ENCODE results near the gene UBA1.

UBA1 gene

GRCh38 chrX:47158131-47158530 lies 35.5 kb upstream of the UBA1 start:
- no peaks in the 10 kb centered on the region for H3K9me3 ChIP-seq (replicated peaks; ENCODE audit: low read length)
- H3K4me1 ChIP-seq (ENCODE audit: control insufficient read depth, insufficient read depth, low read length) = no peaks in the 10 kb centered on the region
- H3K4me3 ChIP-seq (ENCODE audit: low read length) = no peak overlapping the region
- no peaks in the 10 kb centered on the region for H3K27me3 ChIP-seq (ENCODE audit: control insufficient read depth, insufficient read depth, low read length)
- peaks cover 6% of the 10 kb centered on the region for H3K36me3 ChIP-seq (ENCODE audit: insufficient read depth, low read length)
- H3K9ac ChIP-seq (ENCODE audit: low read depth, low read length) = no peak overlapping the region
- H3K4me2 ChIP-seq (ENCODE audit: low read length) = no peak overlapping the region

- Histone ChIP-seq H3K36me3 (ENCODE audit: insufficient read depth, low read length) (peaks cover 6% of the 10 kb centered on the region), H3K9ac (ENCODE audit: low read depth, low read length) (no peak overlapping the region), H3K4me2 (ENCODE audit: low read length) (no peak overlapping the region), H3K4me1 (ENCODE audit: control insufficient read depth, insufficient read depth, low read length) (no peaks in the 10 kb centered on the region), H3K4me3 (ENCODE audit: low read length) (no peak overlapping the region), H3K9me3 (replicated peaks; ENCODE audit: low read length) (no peaks in the 10 kb centered on the region), H3K27me3 (ENCODE audit: control insufficient read depth, insufficient read depth, low read length) (no peaks in the 10 kb centered on the region)
Observed at GRCh38 chrX:47158781-47159180, 34.8 kb upstream of the UBA1 start.

GRCh38 chrX:47160781-47161180 lies 32.8 kb upstream of the UBA1 start:
- Histone ChIP-seq H3K4me1 (ENCODE audit: control insufficient read depth, insufficient read depth, low read length) (no peaks in the 10 kb centered on the region), H3K36me3 (ENCODE audit: insufficient read depth, low read length) (peaks cover 6% of the 10 kb centered on the region), H3K9me3 (replicated peaks; ENCODE audit: low read length) (no peaks in the 10 kb centered on the region), H3K9ac (ENCODE audit: low read depth, low read length) (no peak overlapping the region), H3K27me3 (ENCODE audit: control insufficient read depth, insufficient read depth, low read length) (peaks cover 4% of the 10 kb centered on the region), H3K4me2 (ENCODE audit: low read length) (no peak overlapping the region), H3K4me3 (ENCODE audit: low read length) (no peak overlapping the region)

GRCh38 chrX:47162927-47163583 lies 30.6 kb upstream of the UBA1 start:
- Histone ChIP-seq H3K4me2 (ENCODE audit: low read length) (no peak overlapping the region), H3K4me3 (ENCODE audit: low read length) (no peak overlapping the region), H3K9ac (ENCODE audit: low read depth, low read length) (no peak overlapping the region), H3K36me3 (ENCODE audit: insufficient read depth, low read length) (no peaks in the 10 kb centered on the region), H3K27me3 (ENCODE audit: control insufficient read depth, insufficient read depth, low read length) (peaks cover 4% of the 10 kb centered on the region), H3K9me3 (replicated peaks; ENCODE audit: low read length) (no peaks in the 10 kb centered on the region), H3K4me1 (ENCODE audit: control insufficient read depth, insufficient read depth, low read length) (no peaks in the 10 kb centered on the region)

GRCh38 chrX:47164420-47164819 lies 29.2 kb upstream of the UBA1 start:
- peaks cover 5% of the 10 kb centered on the region for H3K36me3 ChIP-seq (ENCODE audit: insufficient read depth, low read length)
- no peak overlapping the region for H3K9ac ChIP-seq (ENCODE audit: low read depth, low read length)
- no peak overlapping the region for H3K4me3 ChIP-seq (ENCODE audit: low read length)
- peaks cover 4% of the 10 kb centered on the region for H3K27me3 ChIP-seq (ENCODE audit: control insufficient read depth, insufficient read depth, low read length)
- no peaks in the 10 kb centered on the region for H3K9me3 ChIP-seq (replicated peaks; ENCODE audit: low read length)
- H3K4me2 ChIP-seq (ENCODE audit: low read length) = no peak overlapping the region
- H3K4me1 ChIP-seq (ENCODE audit: control insufficient read depth, insufficient read depth, low read length) = no peaks in the 10 kb centered on the region

GRCh38 chrX:47166126-47166525 lies 27.5 kb upstream of the UBA1 start:
- H3K4me2 ChIP-seq (ENCODE audit: low read length) = no peak overlapping the region
- no peak overlapping the region for H3K4me3 ChIP-seq (ENCODE audit: low read length)
- peaks cover 8% of the 10 kb centered on the region for H3K36me3 ChIP-seq (ENCODE audit: insufficient read depth, low read length)
- H3K27me3 ChIP-seq (ENCODE audit: control insufficient read depth, insufficient read depth, low read length) = peaks cover 4% of the 10 kb centered on the region
- no peaks in the 10 kb centered on the region for H3K4me1 ChIP-seq (ENCODE audit: control insufficient read depth, insufficient read depth, low read length)
- H3K9ac ChIP-seq (ENCODE audit: low read depth, low read length) = no peak overlapping the region
- H3K9me3 ChIP-seq (replicated peaks; ENCODE audit: low read length) = no peaks in the 10 kb centered on the region

- H3K4me2 ChIP-seq (ENCODE audit: low read length) = no peak overlapping the region
- no peak overlapping the region for H3K4me3 ChIP-seq (ENCODE audit: low read length)
- no peaks in the 10 kb centered on the region for H3K9me3 ChIP-seq (replicated peaks; ENCODE audit: low read length)
- H3K27me3 ChIP-seq (ENCODE audit: control insufficient read depth, insufficient read depth, low read length) = peaks cover 10% of the 10 kb centered on the region
- H3K36me3 ChIP-seq (ENCODE audit: insufficient read depth, low read length) = peaks cover 21% of the 10 kb centered on the region
- no peak overlapping the region for H3K9ac ChIP-seq (ENCODE audit: low read depth, low read length)
- H3K4me1 ChIP-seq (ENCODE audit: control insufficient read depth, insufficient read depth, low read length) = no peaks in the 10 kb centered on the region
Observed at GRCh38 chrX:47168495-47169073, 25.0 kb upstream of the UBA1 start.

- Histone ChIP-seq H3K36me3 (ENCODE audit: insufficient read depth, low read length) (peaks cover 21% of the 10 kb centered on the region), H3K9ac (ENCODE audit: low read depth, low read length) (no peak overlapping the region), H3K27me3 (ENCODE audit: control insufficient read depth, insufficient read depth, low read length) (peaks cover 10% of the 10 kb centered on the region)
Observed at GRCh38 chrX:47169273-47169672, 24.4 kb upstream of the UBA1 start.

GRCh38 chrX:47169726-47170515 lies 23.7 kb upstream of the UBA1 start:
- no peaks in the 10 kb centered on the region for H3K4me1 ChIP-seq (ENCODE audit: control insufficient read depth, insufficient read depth, low read length)
- H3K4me3 ChIP-seq (ENCODE audit: low read length) = no peak overlapping the region
- peaks cover 6% of the 10 kb centered on the region for H3K27me3 ChIP-seq (ENCODE audit: control insufficient read depth, insufficient read depth, low read length)
- H3K9ac ChIP-seq (ENCODE audit: low read depth, low read length) = no peak overlapping the region
- H3K36me3 ChIP-seq (ENCODE audit: insufficient read depth, low read length) = peaks cover 21% of the 10 kb centered on the region
- no peaks in the 10 kb centered on the region for H3K9me3 ChIP-seq (replicated peaks; ENCODE audit: low read length)
- H3K4me2 ChIP-seq (ENCODE audit: low read length) = no peak overlapping the region

More at GRCh38 chrX:47169273-47169672, 24.4 kb upstream of the UBA1 start:
- Histone ChIP-seq H3K9me3 (replicated peaks; ENCODE audit: low read length) (no peaks in the 10 kb centered on the region), H3K4me2 (ENCODE audit: low read length) (no peak overlapping the region), H3K4me1 (ENCODE audit: control insufficient read depth, insufficient read depth, low read length) (no peaks in the 10 kb centered on the region), H3K4me3 (ENCODE audit: low read length) (no peak overlapping the region)

GRCh38 chrX:47170861-47171692 lies 22.6 kb upstream of the UBA1 start:
- peaks cover 26% of the 10 kb centered on the region for H3K36me3 ChIP-seq (ENCODE audit: insufficient read depth, low read length)
- no peak overlapping the region for H3K4me2 ChIP-seq (ENCODE audit: low read length)
- H3K4me1 ChIP-seq (ENCODE audit: control insufficient read depth, insufficient read depth, low read length) = no peaks in the 10 kb centered on the region
- no peaks in the 10 kb centered on the region for H3K9me3 ChIP-seq (replicated peaks; ENCODE audit: low read length)
- H3K9ac ChIP-seq (ENCODE audit: low read depth, low read length) = no peak overlapping the region
- peaks cover 6% of the 10 kb centered on the region for H3K27me3 ChIP-seq (ENCODE audit: control insufficient read depth, insufficient read depth, low read length)
- H3K4me3 ChIP-seq (ENCODE audit: low read length) = no peak overlapping the region

GRCh38 chrX:47171996-47172395 lies 21.6 kb upstream of the UBA1 start:
- Histone ChIP-seq H3K9ac (ENCODE audit: low read depth, low read length) (no peak overlapping the region), H3K9me3 (replicated peaks; ENCODE audit: low read length) (no peaks in the 10 kb centered on the region), H3K4me2 (ENCODE audit: low read length) (no peak overlapping the region), H3K4me3 (ENCODE audit: low read length) (no peak overlapping the region), H3K36me3 (ENCODE audit: insufficient read depth, low read length) (peaks cover 31% of the 10 kb centered on the region), H3K4me1 (ENCODE audit: control insufficient read depth, insufficient read depth, low read length) (no peaks in the 10 kb centered on the region), H3K27me3 (ENCODE audit: control insufficient read depth, insufficient read depth, low read length) (peaks cover 6% of the 10 kb centered on the region)

All from skeletal muscle satellite cell (primary cell).